ENCODE results near the gene SDE2.
A peak's percentile ranks its signal among the peaks of the same experiment; 100 is the strongest.
"Not testable (repeated sequence)": the region's sequence is repeated elsewhere in the genome, so short reads cannot be mapped to it uniquely, and the experiment has no call there.

SDE2 gene

GRCh38 chr1:226026833-226027232 is 27.7 kb upstream of the SDE2 start:
- ATAC-seq (replicated peaks) (no peak), DNase-seq (no peak)
- H3K36me3 Mint-ChIP-seq, result no peaks in the 10 kb centered on the region
- H3K4me1 Mint-ChIP-seq, result peaks cover 40 to 43% of the 10 kb centered on the region in 2 donors
- H3K27ac Mint-ChIP-seq, result peak overlapping the region; percentile 20
- H3K4me3 Mint-ChIP-seq, result no peak overlapping the region
- no peaks in the 10 kb centered on the region for H3K9me3 Mint-ChIP-seq
- no peaks in the 10 kb centered on the region for H3K27me3 Mint-ChIP-seq

DNA sequence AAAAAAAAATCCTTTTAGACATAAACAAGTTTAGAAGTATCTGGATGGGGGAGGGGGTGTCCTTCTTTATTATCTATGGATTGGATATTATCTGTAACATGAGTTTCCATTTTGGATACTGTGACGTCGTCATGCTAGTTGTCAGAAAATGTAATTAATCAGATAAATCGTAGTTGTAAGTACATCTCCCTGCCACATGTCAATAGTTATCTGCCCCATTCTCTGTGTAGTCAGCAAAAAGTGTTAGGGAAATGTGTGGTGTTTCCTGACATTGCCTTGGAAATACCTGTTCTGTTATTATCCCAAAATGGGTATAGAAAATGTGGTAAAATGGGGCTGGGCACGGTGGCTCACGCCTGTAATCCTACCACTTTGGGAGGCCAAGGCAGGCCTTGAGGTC is 24.6 kb upstream of the SDE2 start:
- H3K4me1 Mint-ChIP-seq, result peaks cover 12 to 17% of the 10 kb centered on the region in 2 donors
- no peak overlapping the region for H3K4me3 Mint-ChIP-seq
- DNase-seq (no peak), ATAC-seq (replicated peaks) (no peak)
- H3K27me3 Mint-ChIP-seq, result no peaks in the 10 kb centered on the region
- no peaks in the 10 kb centered on the region for H3K36me3 Mint-ChIP-seq
- no peak overlapping the region for H3K27ac Mint-ChIP-seq
- no peaks in the 10 kb centered on the region for H3K9me3 Mint-ChIP-seq

DNA sequence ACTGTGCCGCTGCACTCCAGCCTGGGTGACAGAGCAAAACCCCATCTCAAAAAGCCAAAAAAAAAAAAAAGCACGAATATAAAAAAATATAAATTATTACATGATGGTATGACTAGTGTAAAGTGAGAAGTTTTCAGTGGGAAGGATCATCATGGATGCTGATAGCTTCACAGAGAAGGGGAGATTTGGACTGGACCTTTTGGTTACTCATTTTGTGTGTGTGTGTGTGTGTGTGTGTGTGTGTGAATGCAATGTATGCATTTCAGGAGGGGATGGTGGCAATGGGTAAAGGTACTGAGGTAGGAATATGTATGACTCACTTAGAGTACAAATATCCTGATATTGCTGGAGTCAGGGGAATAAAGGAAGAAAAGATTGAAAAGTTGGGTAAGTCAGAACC is 22.7 kb upstream of the SDE2 start:
- no peak for ATAC-seq (replicated peaks)
- no peaks in the 10 kb centered on the region for H3K9me3 Mint-ChIP-seq
- no peaks in the 10 kb centered on the region for H3K36me3 Mint-ChIP-seq
- no peaks in the 10 kb centered on the region for H3K27me3 Mint-ChIP-seq
- peaks cover 0 to 8% of the 10 kb centered on the region in 2 donors for H3K4me1 Mint-ChIP-seq
- H3K4me3 Mint-ChIP-seq, result no peak overlapping the region
- H3K27ac Mint-ChIP-seq, result no peak overlapping the region
- DNase-seq, result no peak

DNA sequence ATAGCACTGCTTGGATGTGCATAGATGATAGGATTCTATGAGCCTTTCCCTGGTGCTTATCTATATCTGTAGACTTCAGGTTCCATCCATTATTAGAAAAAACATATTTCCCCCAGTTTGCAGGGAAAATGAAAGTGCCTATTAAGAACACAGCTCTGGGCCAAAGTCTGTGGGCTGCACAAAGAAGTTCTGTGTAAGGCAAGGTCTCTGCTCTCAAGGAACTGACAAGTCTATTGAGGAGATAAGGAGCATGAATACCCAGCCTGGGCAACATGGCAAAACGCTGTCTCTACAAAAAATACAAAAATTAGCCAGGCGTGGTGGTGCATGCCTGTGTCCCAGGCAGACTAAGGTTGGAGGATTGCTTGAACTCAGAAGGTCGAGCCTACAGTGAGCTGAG is 22.3 kb upstream of the SDE2 start:
- no peak overlapping the region for H3K27ac Mint-ChIP-seq
- H3K4me1 Mint-ChIP-seq, result peaks cover 0 to 8% of the 10 kb centered on the region in 2 donors
- H3K4me3 Mint-ChIP-seq, result no peak overlapping the region
- no peaks in the 10 kb centered on the region for H3K27me3 Mint-ChIP-seq
- no peaks in the 10 kb centered on the region for H3K36me3 Mint-ChIP-seq
- DNase-seq (no peak), ATAC-seq (replicated peaks) (no peak)
- H3K9me3 Mint-ChIP-seq, result no peaks in the 10 kb centered on the region

GRCh38 chr1:226019572-226019971 is 20.4 kb upstream of the SDE2 start:
- Mint-ChIP-seq H3K36me3 (no peaks in the 10 kb centered on the region), H3K9me3 (no peaks in the 10 kb centered on the region), H3K4me1 (peaks cover 8 to 13% of the 10 kb centered on the region in 2 donors), H3K27me3 (no peaks in the 10 kb centered on the region), H3K4me3 (no peak overlapping the region), H3K27ac (no peak overlapping the region)
- ATAC-seq (replicated peaks) (no peak), DNase-seq (no peak)

GRCh38 chr1:226017070-226017469 is 17.9 kb upstream of the SDE2 start:
- no peaks in the 10 kb centered on the region for H3K27me3 Mint-ChIP-seq
- DNase-seq, result no peak
- H3K27ac Mint-ChIP-seq, result peak overlapping the region; percentile 54
- peaks cover 12 to 16% of the 10 kb centered on the region in 2 donors for H3K4me1 Mint-ChIP-seq
- H3K9me3 Mint-ChIP-seq, result no peaks in the 10 kb centered on the region
- no peak for ATAC-seq (replicated peaks)
- H3K4me3 Mint-ChIP-seq, result no peak overlapping the region
- no peaks in the 10 kb centered on the region for H3K36me3 Mint-ChIP-seq

DNA sequence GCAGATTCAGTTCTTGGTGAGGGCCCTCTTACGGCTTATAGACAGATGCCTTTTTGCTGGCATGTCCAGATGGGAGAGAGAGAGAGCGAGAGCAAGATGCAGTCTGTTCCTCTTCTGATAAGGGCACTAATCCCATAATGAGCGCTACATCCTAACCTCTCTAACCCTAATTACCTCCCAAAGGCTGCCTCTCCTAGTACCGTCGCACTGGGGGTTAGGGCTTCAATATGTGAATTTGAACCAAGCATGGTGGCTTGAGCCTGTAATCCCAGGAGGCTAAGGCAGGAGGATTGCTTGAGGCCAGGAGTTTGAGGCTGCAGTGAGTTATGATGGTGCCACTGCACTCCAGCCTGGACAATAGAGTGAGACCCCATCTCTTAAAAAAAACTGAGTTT is 10.5 kb upstream of the SDE2 start:
- ATAC-seq (replicated peaks) (no peak), DNase-seq (no peak)
- Mint-ChIP-seq H3K4me3 (no peak overlapping the region), H3K4me1 (peaks cover 10 to 12% of the 10 kb centered on the region in 2 donors), H3K36me3 (no peaks in the 10 kb centered on the region), H3K9me3 (no peaks in the 10 kb centered on the region), H3K27ac (no peak overlapping the region), H3K27me3 (no peaks in the 10 kb centered on the region)

- not testable (repeated sequence) for H3K27me3 Mint-ChIP-seq
- Mint-ChIP-seq H3K27ac (peak overlapping the region; percentile 43), H3K4me1 (peaks cover 25 to 29% of the 10 kb centered on the region in 2 donors)
Measured at GRCh38 chr1:226007126-226007892, 8.2 kb upstream of the SDE2 start.

DNA sequence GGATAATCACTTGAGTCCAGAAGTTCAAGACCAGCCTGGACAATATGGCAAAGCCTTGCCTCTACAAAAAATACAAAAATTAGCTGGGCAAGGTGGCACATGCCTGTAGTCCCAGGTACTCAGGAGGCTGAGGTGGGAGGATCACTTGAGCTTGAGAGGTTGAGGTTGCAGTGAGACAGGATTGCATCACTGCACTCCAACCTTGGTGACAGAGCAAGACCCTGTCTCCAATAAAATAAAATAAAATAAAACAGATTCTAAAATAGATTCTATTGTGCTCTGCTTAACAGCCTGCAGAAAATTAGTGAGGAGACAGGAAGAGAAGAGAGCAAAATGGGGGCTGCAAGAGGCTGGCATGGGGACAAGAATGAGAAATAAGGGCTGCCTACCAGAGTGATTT is 7.5 kb upstream of the SDE2 start:
- Mint-ChIP-seq H3K4me3 (no peak overlapping the region), H3K4me1 (peaks cover 31 to 35% of the 10 kb centered on the region in 2 donors), H3K36me3 (no peaks in the 10 kb centered on the region), H3K27ac (no peak overlapping the region), H3K27me3 (no peaks in the 10 kb centered on the region), H3K9me3 (peaks cover 1 to 5% of the 10 kb centered on the region in 2 donors)
- DNase-seq (no peak), ATAC-seq (replicated peaks) (no peak)

More at GRCh38 chr1:226007126-226007892, 8.2 kb upstream of the SDE2 start:
- H3K36me3 Mint-ChIP-seq; DNase-seq; H3K9me3 Mint-ChIP-seq; ATAC-seq (replicated peaks): not testable (repeated sequence)
- peak overlapping the region in 1 of 2 donors; percentile 39 for H3K4me3 Mint-ChIP-seq

DNA sequence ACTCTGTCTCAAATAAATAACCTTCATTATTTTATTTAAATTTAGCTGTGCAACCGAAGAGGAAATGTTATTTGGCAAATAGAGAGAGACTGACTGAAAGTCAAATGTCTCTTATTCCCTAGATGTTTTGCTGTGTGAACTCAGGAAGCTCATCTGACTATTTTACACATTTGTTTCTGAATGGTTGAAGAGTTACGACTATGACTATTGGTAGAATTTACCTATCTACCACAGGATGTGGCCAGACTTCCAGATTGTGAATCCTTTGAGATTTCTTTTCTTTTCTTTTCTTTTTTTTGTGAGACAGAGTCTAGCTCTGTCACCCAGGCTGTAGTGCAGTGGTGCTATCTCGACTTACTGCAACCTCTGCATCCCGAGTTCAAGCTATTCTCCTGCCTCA is 5.3 kb upstream of the SDE2 start:
- Mint-ChIP-seq H3K4me1 (peaks cover 32 to 53% of the 10 kb centered on the region in 2 donors), H3K36me3 (no peaks in the 10 kb centered on the region), H3K4me3 (peak overlapping the region in 1 of 2 donors; percentile 41), H3K27ac (peak overlapping the region; percentile 91), H3K9me3 (peaks cover 1 to 5% of the 10 kb centered on the region in 2 donors), H3K27me3 (no peaks in the 10 kb centered on the region)
- ATAC-seq (replicated peaks) (no peak), DNase-seq (no peak)

GRCh38 chr1:226003502-226004170 is 4.5 kb upstream of the SDE2 start:
- Mint-ChIP-seq H3K9me3 (peaks cover 1 to 5% of the 10 kb centered on the region in 2 donors), H3K27ac (peak overlapping the region; percentile 91), H3K36me3 (peaks cover 2 to 3% of the 10 kb centered on the region in 2 donors), H3K27me3 (no peaks in the 10 kb centered on the region), H3K4me3 (peak overlapping the region; percentile 28 to 69), H3K4me1 (peaks cover 32 to 53% of the 10 kb centered on the region in 2 donors)
- ATAC-seq (replicated peaks) (no peak), DNase-seq (no peak)

DNA sequence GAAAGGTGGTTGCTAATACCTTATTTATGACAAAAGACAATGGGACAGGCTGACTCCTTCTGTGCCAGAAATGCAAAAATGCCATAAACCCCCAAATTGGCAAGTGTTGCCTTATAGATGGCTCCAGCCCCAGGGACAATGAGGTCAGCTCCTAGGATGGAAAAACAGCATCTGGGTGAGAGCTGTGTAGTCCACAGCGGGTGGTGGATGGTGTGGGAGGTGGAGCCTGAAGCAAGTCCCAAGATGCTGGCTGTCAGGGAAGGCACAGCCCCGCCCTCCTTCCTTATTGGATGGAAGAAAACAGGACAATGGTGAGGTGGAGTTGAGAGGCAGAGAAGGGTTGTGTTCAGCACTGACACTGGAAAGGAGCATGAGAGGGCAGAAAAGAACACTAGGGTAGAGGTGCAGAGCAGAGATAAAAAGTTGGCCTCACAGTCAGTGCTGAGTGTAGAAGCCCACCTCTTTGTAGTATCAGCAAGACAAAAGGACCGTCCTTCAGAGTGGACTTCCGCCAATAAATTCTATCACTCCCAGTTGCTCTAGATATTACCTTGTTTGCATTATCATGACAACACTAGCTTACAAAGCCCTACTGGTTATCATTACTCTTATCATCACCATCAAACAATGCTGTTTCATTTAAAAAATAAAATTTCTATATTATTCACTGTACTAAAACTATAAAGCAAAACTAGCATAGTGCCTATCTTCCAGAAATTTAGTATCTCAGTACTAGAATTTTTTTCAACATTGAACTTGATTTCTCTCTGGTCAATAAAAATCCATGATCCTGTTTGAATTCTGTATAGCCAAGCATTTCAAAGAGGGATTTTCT is 3.7 kb upstream of the SDE2 start:
- H3K9me3 Mint-ChIP-seq, result peaks cover 1 to 5% of the 10 kb centered on the region in 2 donors
- DNase-seq, result peak; percentile 49
- H3K36me3 Mint-ChIP-seq, result peaks cover 2 to 3% of the 10 kb centered on the region in 2 donors
- peaks cover 35 to 53% of the 10 kb centered on the region in 2 donors for H3K4me1 Mint-ChIP-seq
- ATAC-seq (replicated peaks), result peak; percentile 6 to 11
- peak overlapping the region; percentile 97 for H3K27ac Mint-ChIP-seq
- no peaks in the 10 kb centered on the region for H3K27me3 Mint-ChIP-seq
- H3K4me3 Mint-ChIP-seq, result peak overlapping the region; percentile 63 to 73

DNA sequence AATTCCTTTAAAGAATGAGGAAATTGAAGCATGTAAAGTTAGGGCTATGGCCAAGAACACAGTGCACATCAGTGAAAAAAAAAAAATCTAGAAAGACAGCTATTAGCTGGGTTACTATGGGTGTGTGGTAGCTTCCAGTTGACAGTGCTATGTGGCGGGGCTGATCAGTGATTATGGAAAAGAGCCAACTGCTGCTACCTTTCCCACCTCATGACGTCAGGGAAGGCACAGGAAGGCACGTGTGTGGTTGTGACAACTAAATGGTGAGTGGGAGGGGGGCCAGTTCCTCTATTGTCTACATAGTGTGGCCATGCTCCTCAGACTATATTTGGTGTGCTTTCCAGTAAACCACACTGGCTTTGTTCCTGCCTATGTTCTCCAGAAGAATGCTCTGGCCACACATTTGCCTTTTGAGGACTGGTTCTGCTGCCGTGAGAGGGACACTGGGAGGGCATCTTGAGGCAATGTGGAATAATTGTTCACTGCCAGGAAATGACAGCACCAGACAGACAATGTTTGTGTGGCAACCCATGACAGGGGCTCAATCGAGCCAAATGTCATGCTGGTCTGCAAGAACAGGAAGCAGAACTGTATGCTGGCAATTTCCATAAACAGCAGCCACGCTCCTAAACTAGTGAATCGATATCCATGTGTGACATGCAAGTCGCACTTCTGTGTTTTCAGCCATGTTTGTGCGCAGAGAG is 3.0 kb upstream of the SDE2 start:
- H3K27ac Mint-ChIP-seq, result peak overlapping the region; percentile 97
- H3K9me3 Mint-ChIP-seq, result peaks cover 1 to 5% of the 10 kb centered on the region in 2 donors
- no peaks in the 10 kb centered on the region for H3K27me3 Mint-ChIP-seq
- ATAC-seq (replicated peaks) (peak; percentile 64 to 66), DNase-seq (peak; percentile 83)
- peak overlapping the region; percentile 63 to 73 for H3K4me3 Mint-ChIP-seq
- H3K4me1 Mint-ChIP-seq, result peaks cover 37 to 54% of the 10 kb centered on the region in 2 donors
- H3K36me3 Mint-ChIP-seq, result peaks cover 3 to 4% of the 10 kb centered on the region in 2 donors

DNA sequence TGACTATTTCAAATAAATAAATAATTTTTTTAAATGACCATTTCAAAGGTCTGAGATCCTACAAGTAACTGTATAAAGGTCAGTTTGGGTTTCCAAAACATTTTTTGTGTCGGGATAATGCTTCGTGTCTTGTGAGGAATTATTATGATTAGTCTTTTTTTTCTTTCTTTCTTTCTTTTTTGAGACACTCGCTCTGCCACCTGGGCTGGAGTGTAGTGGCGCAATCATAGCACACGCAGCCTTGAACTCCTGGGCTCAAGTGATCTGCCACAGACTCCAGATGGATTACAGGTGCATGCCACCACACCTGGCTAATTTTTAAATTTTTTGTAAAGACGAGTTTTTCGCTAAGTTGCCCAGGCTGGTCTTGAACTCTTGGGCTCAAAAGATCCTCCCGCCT is 1.9 kb upstream of the SDE2 start:
- H3K27ac Mint-ChIP-seq, result peak overlapping the region; percentile 97
- H3K9me3 Mint-ChIP-seq, result peaks cover 1 to 5% of the 10 kb centered on the region in 2 donors
- H3K36me3 Mint-ChIP-seq, result peaks cover 3 to 7% of the 10 kb centered on the region in 2 donors
- H3K4me1 Mint-ChIP-seq, result peaks cover 44 to 64% of the 10 kb centered on the region in 2 donors
- no peak for ATAC-seq (replicated peaks)
- no peak for DNase-seq
- peak overlapping the region; percentile 45 to 57 for H3K4me3 Mint-ChIP-seq
- H3K27me3 Mint-ChIP-seq, result no peaks in the 10 kb centered on the region
